Measurements from ENCODE around the gene CRACR2B.
A peak's percentile ranks its signal among the peaks of the same experiment; 100 is the strongest.

CRACR2B gene

DNA sequence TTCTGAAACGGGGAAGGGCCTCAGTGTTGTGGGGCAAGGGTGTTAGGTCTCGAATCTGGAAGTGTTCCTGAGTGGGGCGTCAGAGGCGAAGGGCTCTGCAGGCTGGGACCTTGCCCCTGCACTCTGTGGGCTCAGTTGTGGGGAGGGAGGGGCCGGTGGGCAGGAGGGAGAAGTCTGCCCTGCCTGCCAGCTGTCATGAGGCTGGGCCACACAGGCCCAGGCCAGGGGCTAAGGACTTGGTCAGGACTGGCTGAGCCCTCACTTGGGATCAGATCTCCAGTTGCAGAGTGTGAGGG is at the start of gene CRACR2B:
Gene CRACR2B (plus strand): TSS at position 23 of the 296 bp plus-strand sequence. CDS start 689 bp downstream, outside the sequence.
- no peak for DNase-seq

DNA sequence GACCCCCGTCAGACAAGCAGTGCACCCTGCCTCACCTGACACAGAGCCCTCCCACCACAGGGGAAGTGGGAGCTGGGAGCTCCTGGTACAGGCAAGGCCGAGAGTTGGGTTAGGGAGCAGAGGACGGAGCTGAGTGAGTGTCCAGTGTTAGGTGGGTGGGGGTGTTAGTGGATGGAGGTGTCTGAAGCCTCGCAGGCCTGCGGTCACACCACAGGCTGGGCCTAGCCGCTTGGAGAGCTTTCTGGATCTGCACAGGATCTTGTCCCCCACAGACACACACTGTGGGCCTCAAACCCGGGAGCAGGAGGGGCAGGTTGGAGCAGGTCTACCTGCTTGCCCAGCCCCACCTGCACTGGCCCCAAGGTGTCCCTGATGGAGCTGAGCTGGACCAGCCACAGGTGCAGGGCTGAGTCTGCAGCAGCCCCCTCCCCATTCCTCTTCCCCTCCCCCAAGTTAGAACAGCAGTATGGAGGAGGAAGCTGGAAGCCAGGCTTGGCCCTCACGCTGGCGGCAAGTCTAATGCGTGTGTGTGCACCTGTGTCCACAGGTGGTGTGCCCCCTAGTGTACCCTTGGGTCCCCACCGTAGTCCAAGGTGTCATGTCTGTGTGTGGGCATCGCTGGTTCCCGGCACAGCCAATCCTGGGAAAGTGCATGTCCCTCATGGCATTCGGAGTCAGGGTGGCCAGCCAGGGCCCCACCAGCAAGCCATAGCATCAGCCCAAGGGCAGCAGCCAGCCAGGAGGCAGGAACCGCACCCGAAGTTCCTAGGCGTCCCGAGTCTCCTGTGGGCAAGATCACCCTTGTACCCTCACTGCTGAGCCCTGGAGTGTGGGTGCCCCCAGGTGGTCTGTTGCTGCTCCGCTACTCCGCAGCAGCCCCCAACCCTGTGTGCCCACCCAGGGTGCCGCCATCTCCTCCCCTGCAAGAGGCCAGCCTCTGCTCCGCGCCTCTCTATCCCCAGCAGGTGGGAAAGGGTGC is 48.5 kb upstream of the CRACR2B start:
- no peak for DNase-seq

DNA sequence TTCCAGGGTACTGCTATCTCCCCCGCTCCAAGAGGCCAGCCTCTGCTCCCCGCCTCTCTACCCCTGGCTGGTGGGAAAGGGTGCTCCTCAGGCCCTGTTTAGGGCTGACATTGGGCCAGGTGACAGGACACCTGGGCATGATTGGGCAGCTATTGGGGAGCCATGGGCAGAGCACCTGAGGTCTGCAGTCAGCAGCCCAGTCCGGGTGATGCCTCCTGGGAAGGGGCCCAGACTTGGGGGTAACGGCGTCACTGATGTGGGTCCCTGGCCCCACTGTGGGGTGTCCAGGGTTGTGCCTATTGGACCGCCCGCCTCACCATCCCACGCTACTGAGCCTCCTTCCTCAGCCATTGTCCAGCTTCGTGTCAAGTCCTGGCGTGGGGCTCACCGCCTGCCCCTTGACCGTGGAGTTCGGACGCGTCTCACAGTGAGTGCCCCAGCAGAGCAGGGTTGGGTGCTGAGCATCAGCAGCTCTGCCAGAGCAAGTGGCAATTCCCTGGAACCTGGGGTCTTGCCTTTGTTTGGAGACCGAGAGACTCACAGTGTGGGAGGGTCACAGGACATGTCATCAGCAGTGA is 47.7 kb upstream of the CRACR2B start:
- DNase-seq = no peak

DNA sequence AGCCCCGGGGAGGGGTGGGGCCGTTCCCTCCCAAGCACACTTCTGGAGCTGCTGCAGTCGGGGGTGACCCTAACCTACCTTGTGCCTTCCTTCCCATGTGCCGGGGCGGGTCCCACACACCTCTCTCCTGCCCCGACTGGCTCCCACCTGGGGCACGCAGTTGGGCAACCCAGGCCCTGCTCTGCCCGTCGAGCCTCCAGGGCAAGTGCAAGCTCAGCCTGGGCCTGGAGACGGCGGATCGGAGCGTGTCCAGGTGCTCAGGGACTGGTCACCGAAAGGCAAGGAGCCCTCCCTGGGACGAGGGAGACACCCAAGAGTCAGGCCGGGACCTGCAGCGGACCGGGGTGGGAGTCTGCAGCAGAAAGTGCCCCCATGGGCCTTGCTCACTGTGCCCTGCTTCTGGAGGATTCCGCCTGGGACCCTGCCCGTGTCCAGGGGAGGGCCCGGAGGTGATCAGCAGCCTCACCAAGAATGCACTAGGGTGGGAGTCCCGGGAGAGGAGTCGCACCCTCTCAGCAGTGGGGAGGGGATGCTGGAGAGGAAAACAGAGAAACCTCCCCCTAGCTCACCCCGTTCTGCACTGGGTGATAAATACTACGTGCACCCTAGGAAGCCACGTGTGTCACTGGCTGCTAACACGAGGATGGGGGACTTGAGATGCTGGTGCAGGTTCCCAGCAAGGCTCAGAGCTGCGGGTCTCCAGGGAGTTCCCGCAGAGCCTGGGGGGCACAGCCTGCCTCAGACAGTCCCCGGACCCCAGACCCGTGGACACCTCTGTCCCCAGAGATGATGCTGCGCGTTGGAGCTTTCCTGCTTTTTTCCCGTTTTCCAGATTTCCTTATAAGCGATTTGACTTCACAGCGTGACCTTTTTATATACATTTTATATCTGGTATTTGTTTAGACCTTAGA is 45.2 kb upstream of the CRACR2B start:
- DNase-seq = no peak

DNA sequence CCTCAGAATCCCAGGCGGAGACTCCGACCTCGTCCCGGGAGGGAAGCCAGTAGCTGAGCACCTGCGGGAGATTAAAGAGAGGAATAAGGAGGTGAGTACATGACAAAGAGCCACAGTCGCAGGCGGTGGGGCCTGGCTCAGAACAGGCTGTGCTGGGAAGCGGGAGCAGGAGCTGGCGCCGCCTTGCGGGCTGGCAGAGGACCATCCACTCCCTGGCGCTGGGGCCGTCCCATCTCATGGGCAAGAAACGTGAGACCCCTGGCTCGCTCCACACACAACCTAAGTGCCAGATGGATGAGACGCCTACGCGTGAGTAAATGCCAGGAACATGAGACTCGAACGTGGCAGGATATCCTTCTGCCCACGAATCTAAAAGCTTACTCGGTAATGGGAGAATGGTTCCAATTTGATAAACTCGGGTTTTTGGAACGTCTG is 44.1 kb upstream of the CRACR2B start:
- peak; percentile 48 for DNase-seq

DNA sequence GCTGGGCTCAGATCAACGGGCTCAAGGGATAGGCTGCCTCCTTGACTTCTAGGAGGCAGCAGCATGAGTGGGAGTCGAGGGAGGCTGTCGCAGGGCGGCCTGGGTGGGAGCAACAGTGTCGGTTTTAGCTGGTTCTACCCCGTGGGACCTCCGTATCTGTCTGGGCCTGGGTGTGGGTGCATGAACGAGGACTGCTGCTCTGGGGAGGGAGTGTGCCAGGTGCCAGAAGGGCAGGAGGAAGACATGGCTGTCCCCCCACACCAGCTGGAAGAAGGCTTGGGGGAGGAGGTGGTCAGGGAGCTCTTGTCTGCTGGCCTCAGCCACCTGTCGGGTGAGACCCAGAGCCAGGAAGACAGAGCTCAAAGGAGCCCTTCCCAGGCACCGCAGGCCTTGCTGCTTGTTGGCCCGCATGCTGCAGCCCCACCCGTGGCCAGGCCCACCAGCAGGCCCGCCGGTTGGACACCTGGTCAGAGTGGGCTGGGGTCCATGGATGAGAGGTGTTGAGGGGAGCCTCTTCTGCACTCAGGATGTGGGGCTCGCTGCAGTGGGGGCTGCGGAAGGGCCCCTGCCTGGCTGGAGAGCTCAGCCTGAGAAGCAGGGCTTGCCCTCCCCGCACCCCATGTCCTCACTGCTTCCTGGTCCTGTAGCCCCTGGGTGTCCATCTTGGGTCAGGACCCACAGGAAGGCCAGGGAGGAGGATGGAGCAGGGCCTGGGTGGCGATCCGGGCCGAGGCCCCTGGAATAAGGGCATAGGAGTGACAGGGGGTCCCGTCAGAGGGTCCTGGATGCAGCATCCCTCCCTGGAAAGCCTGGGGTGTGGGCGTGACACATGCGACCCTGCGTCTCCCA is 41.3 kb upstream of the CRACR2B start:
- no peak for DNase-seq

DNA sequence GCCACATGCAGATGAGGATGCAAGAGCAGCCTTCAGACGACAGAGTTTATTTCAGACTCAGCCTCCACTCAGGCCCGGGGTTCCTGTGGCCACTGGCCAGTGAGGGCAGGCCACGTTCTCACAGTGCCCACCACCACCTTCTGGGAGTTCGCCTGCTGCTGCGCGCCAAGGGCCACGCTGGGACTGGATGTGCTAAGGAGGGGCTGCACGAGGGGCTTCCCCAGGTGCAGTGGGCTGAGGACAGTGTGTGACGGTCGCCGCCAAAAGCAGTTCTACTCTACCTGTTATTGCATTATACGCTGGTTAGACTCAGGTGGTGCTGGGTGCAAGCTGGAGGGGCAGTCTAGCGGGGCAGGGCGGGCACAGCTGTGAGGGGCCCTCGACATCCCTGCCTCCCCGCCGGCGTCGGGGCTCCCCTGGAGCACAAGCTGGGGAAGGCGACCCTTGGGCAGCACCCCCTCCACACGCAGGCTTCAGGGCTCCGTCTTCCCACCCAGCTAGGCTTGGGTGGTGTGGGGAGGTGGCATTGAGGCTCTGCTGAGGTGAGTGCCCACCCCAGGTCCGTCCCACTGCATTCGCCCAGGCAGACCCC is 40.5 kb upstream of the CRACR2B start:
- DNase-seq = no peak

DNA sequence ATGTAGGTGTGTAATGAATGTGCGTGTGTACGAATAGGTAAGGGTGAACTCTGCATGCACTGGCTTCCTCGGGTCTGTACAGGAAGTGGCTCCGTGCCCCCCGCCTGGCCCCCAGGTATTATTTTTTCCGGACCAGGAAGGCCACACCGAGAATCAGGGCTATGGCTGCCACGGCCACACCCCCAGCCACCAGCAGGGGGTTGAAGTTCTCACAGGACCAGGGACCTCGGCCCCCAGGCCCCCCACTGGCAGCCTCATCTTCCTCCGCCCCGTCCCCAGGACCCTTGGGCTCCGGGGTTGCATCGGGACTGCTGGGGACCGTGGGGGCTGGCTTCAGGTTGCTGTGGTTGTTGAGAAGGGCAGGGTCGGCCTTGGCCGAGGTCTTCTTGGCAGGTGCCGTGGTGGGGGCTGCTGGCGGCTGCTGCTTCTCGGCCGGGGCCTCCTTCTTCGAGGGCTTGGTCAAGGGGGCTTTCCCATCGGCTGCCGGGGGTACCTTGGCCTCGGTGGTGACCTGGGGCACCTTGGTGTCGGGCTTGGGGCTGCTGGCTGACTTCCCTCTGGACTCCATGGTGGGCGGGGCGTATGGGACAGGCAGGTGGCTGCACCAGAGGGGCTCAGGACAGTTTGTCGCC is 39.6 kb upstream of the CRACR2B start:
- no peak for DNase-seq

DNA sequence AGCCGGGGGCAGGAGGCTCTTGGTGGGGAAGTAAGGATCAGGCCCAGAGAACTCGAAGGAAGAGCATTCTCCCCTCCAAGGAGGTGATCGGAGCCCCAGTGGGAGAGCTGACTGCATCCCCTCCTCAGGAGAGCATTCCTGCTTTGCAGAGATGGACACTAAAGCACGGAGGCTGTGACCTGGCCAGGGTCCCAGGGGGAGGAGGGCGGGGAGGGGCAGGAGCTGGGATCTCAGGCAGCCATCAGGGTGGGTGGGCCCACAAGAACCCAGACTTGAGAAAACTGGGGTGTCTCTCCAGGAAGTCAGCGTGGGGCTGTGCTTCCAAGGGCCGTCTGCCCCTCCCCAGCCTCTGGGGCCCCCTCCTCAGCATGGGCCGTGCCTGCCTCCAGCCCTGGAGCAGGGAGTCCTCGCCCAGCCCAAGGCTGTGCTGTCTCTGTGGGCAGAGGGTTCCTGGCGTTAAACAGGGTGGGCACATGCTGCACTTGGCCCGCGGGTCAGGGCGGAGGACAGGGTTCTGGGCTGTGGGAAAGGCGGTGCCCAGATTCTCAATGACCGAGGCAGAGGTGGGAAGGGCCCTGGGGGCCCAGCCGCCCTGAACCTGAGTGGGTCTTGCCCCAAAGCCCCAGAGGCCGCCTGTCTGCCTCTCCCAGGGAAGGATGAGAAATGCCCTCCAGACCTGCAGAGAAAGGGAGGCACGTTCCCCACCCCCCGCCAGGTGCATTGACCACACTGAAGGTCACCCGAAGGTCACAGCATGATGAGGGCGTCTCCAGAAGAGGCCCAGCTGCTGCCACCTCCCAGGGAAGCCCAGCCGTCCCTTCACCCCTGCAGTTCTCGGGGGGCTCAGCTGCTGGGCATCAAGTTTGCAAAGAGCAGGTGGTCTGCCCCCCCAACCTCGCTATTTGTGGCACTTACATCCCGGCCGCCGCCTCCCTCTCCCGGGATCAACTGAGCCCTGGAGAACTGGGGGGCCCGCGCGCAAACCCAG is 38.5 kb upstream of the CRACR2B start:
- no peak for DNase-seq

DNA sequence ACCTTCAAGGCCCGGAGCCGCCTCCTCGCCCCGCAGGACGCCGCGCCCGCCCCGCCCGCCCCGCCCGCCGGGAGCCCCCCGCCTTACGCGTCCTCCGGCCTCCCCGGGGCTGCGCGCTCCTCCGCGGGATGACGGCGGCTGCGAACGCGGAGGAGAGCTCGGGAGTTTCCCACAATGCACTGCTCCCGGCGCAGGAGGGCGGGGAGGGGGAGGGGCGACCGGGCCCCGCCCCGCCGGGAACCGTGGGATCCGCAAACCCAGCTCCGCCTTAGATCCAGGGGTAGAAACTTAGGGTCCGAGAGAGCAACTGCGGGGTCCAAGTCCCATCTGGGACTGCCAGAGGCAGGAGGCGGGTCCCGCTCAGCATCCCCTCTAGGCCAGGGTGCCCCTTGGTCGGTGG is 37.8 kb upstream of the CRACR2B start, which contains the start of gene CEND1:
Gene CEND1 (minus strand): TSS at position 148 of the 400 bp plus-strand sequence. CDS start 1,514 bp downstream, outside the sequence.
- DNase-seq = peak; percentile 55

DNA sequence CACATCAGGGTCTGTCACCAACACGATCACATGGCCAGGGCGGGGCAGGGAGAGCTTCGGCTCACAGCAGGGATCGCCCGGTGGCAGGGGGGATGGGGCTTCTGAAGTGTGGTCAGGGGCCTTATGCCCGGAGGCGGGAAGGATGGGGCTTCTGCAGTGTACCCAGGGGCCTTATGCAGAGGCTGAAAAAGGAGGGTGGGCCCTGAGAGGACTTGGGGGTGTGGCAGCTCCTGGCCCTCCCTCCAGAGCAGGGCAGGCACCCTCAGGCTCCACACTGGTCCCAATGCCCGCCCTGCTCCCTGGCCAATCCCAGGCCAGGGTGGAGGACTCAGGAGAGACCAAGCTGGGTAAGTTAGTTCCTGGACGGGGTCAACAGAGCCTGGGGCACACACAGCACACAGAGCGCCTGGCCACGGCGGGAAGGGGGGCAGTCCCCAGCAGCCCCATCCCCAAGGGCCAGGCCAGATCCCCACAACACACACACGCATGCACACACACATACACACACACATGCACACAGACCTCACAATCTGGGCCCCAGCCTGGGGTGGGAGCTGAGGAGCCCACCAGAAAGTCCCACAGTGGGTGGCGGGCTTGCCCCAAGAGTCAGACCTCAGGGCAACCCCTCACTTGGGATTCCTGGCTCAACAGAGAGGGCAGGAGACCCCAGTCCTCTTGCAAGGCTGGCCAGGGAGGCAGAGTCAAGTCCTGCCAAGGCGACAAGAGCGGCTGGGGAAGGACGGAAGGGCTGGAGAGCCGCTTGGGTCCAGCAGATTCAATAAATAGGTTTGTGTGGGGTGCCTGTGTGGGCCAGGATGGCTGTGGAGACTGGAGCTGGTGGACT is 36.8 kb upstream of the CRACR2B start:
- DNase-seq = no peak

DNA sequence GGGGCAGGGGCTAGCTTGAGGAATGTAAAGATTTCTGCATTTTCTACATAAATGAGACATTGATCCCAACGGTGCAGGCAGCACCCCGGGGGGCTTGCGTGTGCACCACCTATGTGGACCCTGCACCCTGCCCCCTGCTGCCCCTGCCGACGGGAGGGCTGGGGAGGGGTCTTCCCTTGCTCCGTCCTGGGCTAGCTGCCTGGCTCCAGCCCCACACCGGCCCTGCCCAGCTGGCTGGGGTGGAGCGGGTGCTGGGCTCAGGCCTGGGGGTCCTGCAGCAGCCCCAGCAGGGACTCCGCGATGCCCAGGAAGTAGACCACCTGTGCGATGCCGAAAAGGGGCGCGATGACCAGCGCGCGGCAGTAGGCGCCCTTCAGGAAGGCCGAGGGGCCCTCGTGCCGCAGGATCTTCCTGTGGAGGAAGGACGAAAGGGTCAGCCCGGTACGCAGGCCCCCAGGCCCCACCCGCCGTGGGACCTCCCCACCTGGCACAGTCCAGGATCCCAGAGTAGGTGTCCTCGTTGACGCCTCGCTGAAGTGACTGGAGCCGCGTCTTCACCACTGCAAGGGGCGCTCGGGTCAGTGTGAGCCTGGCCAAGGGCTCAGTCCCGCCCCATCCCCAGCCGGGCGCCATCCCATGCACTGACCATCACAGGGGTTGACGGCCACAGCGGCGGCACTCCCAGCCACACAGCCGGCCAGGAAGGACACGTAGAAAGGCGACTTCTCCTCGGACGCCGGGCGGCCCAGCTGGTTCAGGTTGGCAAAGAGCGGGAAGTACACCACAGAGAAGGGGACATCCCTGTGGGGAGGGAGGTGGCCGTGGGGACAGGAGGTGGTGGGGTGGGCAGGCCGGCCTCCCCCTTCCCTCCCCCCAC is 35.8 kb upstream of the CRACR2B start:
- DNase-seq = no peak

DNA sequence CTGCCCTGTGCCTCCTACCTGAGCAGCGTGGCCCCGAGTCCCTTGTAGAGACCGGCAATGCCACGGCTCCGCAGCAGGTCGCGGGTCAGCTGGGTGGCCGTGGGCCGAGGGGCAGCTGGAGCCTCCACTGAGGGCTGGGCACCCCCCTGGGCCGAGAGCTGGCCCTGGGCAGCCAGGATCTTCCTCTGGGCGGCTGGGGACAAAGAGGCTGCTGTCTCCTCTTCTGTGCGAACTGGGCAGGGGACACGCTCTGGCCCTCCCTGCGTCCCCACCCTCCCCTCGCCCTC is 35.2 kb upstream of the CRACR2B start:
- no peak for DNase-seq

DNA sequence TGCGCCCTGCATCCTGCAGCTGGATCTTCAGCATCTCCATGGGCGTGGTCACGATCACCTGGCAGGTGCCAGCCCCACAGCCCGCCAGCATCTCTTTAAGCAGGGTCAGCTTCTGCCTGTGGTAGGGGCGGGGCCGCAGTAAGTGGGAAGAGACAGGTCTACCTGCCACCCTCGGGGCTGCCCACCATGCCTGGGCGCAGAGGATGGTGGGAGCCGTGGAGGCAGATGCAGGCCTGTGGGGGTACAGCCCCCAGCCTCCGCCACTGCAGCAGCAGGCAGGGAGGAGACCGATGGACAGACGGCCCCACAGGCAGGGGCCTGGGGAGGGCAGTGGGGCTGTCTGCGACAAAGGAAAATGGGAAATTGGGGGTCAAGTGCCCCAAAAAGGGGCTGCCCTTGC is 34.8 kb upstream of the CRACR2B start:
- no peak for DNase-seq

DNA sequence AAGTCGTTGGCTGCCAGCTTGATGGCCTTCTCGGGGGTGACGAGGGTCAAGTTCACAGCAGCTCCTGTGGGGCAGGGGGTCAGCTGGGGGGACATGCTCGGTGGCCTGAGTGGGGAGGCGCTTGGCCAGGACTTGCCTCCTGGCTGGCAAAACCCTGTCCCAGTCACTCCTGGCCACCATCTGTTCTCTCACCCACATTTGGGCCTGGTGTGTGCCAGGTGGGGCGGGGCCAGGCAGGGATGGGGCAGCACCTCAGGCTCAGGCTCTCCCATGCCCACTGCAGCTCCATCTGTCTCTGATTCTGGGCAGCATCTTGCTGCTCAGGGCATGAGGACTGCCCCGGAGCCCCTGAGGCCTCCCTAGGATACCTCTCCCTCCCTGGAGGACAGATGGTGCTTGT is 34.2 kb upstream of the CRACR2B start:
- no peak for DNase-seq

DNA sequence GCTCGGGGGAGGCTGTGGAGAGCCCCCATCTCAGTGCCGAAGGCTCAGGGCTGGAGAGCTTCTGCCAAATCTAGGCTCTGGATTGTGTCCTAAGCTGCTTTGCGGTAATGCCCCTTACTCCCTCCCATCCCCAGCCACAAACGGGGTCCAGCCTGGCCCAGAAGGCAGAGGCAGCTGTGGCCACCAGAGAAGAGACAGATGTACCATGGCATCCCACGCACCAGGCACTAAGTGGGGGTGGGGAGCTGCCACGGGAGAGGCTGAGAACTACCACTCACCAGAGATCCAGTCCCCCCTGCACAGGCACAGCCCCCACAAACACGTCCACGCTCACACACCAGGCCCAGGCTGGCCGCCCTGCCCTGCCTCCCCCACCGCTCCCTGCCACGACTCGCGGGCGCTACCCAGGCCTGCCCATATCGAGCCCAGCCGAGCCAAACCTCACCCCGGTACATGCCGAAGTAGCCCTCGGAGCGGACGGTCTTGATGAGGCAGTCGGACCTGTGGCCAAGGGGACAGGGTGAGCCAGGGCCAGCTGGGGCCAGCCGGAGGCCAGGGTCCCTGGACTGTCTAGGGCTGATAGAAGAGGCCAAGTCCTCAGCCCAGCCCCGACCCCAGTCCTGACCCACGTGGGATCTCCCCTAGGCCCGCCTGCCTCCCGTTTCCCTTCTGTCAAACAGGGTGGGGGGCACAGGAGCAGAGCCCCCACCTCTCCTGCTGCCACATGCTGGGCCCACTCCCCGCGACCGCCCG is 33.5 kb upstream of the CRACR2B start:
- DNase-seq = no peak
